OCI-LY3 (cell line): ENCODE results near the gene NAT8L.

Source experiments
- EZH2phosphoT487 ChIP-seq: fragments of 200-600 bp; shearing (Covaris generic); IDR thresholded peaks from 2 replicates; pipeline ENCODE4 v1.6.1; 2018; ENCODE audit warnings: antibody characterized with exemption, mixed run types, low read depth
- TF ChIP-seq, protein P1 (sequence below): fragments of 200-600, 300-600 bp; sonication (generic); IDR thresholded peaks from 2 replicates; pipeline ENCODE4 v1.5.1; 2014; ENCODE audit warnings: antibody characterized with exemption, low read length, low read depth

DNA sequence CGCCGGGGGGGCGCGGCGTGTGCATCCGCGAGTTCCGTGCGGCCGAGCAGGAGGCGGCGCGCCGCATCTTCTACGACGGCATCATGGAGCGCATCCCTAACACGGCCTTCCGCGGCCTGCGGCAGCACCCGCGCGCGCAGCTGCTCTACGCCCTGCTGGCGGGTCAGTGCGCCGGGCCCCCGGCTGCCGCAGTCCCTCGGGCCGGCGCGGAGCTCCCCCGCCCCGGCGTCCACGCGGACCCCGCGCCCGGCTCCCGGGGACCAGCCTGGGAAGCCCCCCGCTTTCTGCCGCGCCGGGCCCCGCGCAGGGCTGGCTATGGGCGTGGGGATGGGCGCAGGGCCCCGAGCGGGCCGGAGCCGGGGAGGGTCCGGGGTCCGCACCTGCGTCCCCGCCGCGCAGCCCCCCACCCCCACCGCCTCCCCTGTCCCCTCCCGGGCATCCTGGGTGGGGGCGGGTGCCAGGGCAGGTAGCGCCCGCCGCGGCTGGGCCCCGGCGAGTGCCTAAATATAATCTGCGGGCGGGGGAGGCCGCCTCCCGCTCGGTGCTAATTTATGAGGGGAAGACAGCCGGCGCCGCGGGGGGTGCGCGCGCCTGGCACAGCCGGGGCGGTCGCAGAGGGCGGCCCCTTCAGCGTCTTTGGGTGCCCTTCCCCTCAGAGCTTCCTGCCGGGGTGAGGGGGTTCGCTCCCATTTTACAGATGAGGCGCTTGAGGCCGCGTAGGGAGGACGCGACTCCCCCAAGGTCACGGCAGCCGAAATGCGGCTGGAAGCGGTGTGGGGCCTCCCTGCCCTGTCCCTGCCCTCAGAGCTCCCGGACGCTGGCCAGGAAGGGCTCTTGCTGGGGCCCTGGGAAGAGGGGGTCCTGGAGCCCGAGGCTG lies 837 bp downstream of the NAT8L start:
- no peak for TF ChIP-seq EZH2phosphoT487
- TF ChIP-seq, protein P1, sequence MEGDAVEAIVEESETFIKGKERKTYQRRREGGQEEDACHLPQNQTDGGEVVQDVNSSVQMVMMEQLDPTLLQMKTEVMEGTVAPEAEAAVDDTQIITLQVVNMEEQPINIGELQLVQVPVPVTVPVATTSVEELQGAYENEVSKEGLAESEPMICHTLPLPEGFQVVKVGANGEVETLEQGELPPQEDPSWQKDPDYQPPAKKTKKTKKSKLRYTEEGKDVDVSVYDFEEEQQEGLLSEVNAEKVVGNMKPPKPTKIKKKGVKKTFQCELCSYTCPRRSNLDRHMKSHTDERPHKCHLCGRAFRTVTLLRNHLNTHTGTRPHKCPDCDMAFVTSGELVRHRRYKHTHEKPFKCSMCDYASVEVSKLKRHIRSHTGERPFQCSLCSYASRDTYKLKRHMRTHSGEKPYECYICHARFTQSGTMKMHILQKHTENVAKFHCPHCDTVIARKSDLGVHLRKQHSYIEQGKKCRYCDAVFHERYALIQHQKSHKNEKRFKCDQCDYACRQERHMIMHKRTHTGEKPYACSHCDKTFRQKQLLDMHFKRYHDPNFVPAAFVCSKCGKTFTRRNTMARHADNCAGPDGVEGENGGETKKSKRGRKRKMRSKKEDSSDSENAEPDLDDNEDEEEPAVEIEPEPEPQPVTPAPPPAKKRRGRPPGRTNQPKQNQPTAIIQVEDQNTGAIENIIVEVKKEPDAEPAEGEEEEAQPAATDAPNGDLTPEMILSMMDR: no peak
